SK-N-SH (cell line): Measurements from ENCODE around the gene ERAP2. TPM values are rescaled to one million over a fixed set of nuclear protein-coding genes. Genes with fewer than 3 reads are reported as not detected.

Experiments
- CTCF ChIA-PET: fragments of 300-600, 350-600 bp; formaldehyde crosslinking; extraction: SDS; loops from one replicate; lab custom pipeline; 2021; lab: Yijun Ruan, JAX
- POLR2A ChIA-PET: fragments of 350-600 bp; sonication (Branson Sonifier 250); formaldehyde crosslinking; extraction: SDS; loops from one replicate; lab custom pipeline; 2020; ENCODE audit warnings: antibody characterized with exemption, inconsistent platforms; lab: Yijun Ruan, JAX
- DNase-seq: peaks from one replicate; pipeline ENCODE4 v3.0.0; 2012
- H2AFZ ChIP-seq: fragments of 200-600 bp; sonication (generic); 2 replicates; pipeline ENCODE4 v1.8.1; 2016; ENCODE audit warnings: antibody characterized with exemption, mild to moderate bottlenecking, low read depth
- H3F3A ChIP-seq: fragments of 200-600 bp; sonication (generic); replicated peaks from 2 replicates; pipeline ENCODE3; 2016; ENCODE audit warnings: antibody characterized with exemption, mild to moderate bottlenecking; ENCODE audit not compliant: insufficient read depth
- H3K27ac ChIP-seq, 2 experiments: fragments of 200-500 bp in 1 of 2; fragments of 200-600 bp in 1 of 2; sonication (Bioruptor generic) in 1 of 2; sonication (generic), shearing (Covaris generic) in 1 of 2; 2 replicates each; pipeline versions ENCODE4 v1.5.1 to v1.6.1; 2014 to 2016; ENCODE audit warnings: low read depth in 2 of 2, inconsistent platforms in 1 of 2, low read length in 1 of 2, mild to moderate bottlenecking in 1 of 2, mixed read lengths in 1 of 2
- H3K27me3 ChIP-seq: fragments of 200-600 bp; sonication (generic), shearing (Covaris generic); 2 replicates; pipeline ENCODE4 v1.6.1; 2016; ENCODE audit warnings: mixed run types; ENCODE audit not compliant: insufficient read depth
- H3K36me3 ChIP-seq, 2 experiments: fragments of 200-500 bp in 1 of 2; fragments of 200-600 bp in 1 of 2; sonication (Bioruptor generic) in 1 of 2; sonication (generic) in 1 of 2; replicated peaks in 1 of 2; 2 replicates each; pipeline versions ENCODE3 to v1.5.1; 2014 to 2016; ENCODE audit warnings: low read length in 1 of 2, mild to moderate bottlenecking in 1 of 2; ENCODE audit not compliant: insufficient read depth in 2 of 2, control insufficient read depth in 1 of 2
- H3K4me1 ChIP-seq, 2 experiments: fragments of 200-500 bp in 1 of 2; fragments of 200-600 bp in 1 of 2; sonication (Bioruptor generic) in 1 of 2; sonication (generic), shearing (Covaris generic) in 1 of 2; 2 replicates each; pipeline versions ENCODE4 v1.5.1 to v1.6.1; 2014 to 2016; ENCODE audit warnings: low read depth in 1 of 2, low read length in 1 of 2, mixed run types in 1 of 2; ENCODE audit not compliant: insufficient read depth in 2 of 2, control insufficient read depth in 1 of 2
- H3K4me2 ChIP-seq: fragments of 200-600 bp; sonication (generic), shearing (Covaris generic); 2 replicates; pipeline ENCODE4 v1.6.1; 2017; ENCODE audit warnings: mixed run types
- H3K4me3 ChIP-seq, 2 experiments: fragments of 200-500 bp in 1 of 2; fragments of 200-600 bp in 1 of 2; sonication (Bioruptor generic) in 1 of 2; sonication (generic), shearing (Covaris generic) in 1 of 2; 2 replicates each; pipeline versions ENCODE4 v1.5.1 to v1.8.1; 2014 to 2016; ENCODE audit warnings: low read depth in 2 of 2, inconsistent platforms in 1 of 2, low read length in 1 of 2, mild to moderate bottlenecking in 1 of 2, mixed read lengths in 1 of 2, moderate library complexity in 1 of 2
- H3K79me2 ChIP-seq: fragments of 200-600 bp; sonication (generic); 2 replicates; pipeline ENCODE4 v1.8.1; 2017; ENCODE audit warnings: mild to moderate bottlenecking; ENCODE audit not compliant: insufficient read depth
- H3K9ac ChIP-seq: fragments of 200-600 bp; sonication (generic); 2 replicates; pipeline ENCODE4 v1.6.1; 2017; ENCODE audit warnings: mixed run types
- H3K9me2 ChIP-seq: fragments of 200-600 bp; sonication (generic); 2 replicates; pipeline ENCODE4 v1.6.1; 2017; ENCODE audit warnings: mixed run types
- H3K9me3 ChIP-seq: fragments of 200-600 bp; sonication (generic); 2 replicates; pipeline ENCODE4 v1.6.1; 2017; ENCODE audit warnings: mixed run types, mild to moderate bottlenecking, moderate library complexity
- H4K20me1 ChIP-seq: fragments of 200-600 bp; sonication (generic); 2 replicates; pipeline ENCODE4 v1.6.1; 2017; ENCODE audit warnings: mild to moderate bottlenecking, mixed run types; ENCODE audit not compliant: insufficient read depth
- ELF1 ChIP-seq: IDR thresholded peaks from 2 replicates; pipeline ENCODE4 v1.4.0; 2012
- EZH2phosphoT487 ChIP-seq: fragments of 200-600 bp; sonication (generic); IDR thresholded peaks from 2 replicates; pipeline ENCODE4 v1.6.1; 2017; ENCODE audit warnings: low read depth, mixed run types, mild to moderate bottlenecking, antibody characterized with exemption, moderate library complexity, borderline replicate concordance
- FOSL2 ChIP-seq: IDR thresholded peaks from 2 replicates; pipeline ENCODE4 v1.4.0; 2012; ENCODE audit warnings: low read depth, mild to moderate bottlenecking, moderate library complexity, borderline replicate concordance
- FOXM1 ChIP-seq: IDR thresholded peaks from 2 replicates; pipeline ENCODE4 v1.4.0; 2012; ENCODE audit warnings: low read depth, mild to moderate bottlenecking
- GATA2 ChIP-seq: sonication (generic); formaldehyde crosslinking; IDR thresholded peaks from 2 replicates; pipeline ENCODE4 v1.5.0; 2020; ENCODE audit warnings: mild to moderate bottlenecking, missing genetic modification reagents
- JUND ChIP-seq: IDR thresholded peaks from 2 replicates; pipeline ENCODE4 v1.4.0; 2012
- MXI1 ChIP-seq: IDR thresholded peaks from 2 replicates; pipeline ENCODE4 v1.6.1; 2012; ENCODE audit warnings: mild to moderate bottlenecking, low read depth, low read length, improper control_type of control experiment
- NFIC ChIP-seq: IDR thresholded peaks from 2 replicates; pipeline ENCODE4 v1.4.0; 2012; ENCODE audit warnings: borderline replicate concordance
- NRF1 ChIP-seq: IDR thresholded peaks from 2 replicates; pipeline ENCODE4 v1.6.1; 2012; ENCODE audit warnings: low read depth, mild to moderate bottlenecking, low read length
- PBX3 ChIP-seq: IDR thresholded peaks from 2 replicates; pipeline ENCODE4; 2012
- REST ChIP-seq: IDR thresholded peaks from 2 replicates; pipeline ENCODE4 v1.6.1; 2012; ENCODE audit warnings: mild to moderate bottlenecking, low read depth, low read length, moderate library complexity
- SIN3A ChIP-seq: IDR thresholded peaks from 2 replicates; pipeline ENCODE4 v1.6.1; 2012; ENCODE audit warnings: low read depth, mild to moderate bottlenecking, low read length, moderate library complexity, borderline replicate concordance
- TAF1 ChIP-seq: IDR thresholded peaks from 2 replicates; pipeline ENCODE4 v1.6.1; 2012; ENCODE audit warnings: low read depth, mild to moderate bottlenecking, low read length, moderate library complexity, borderline replicate concordance
- TCF12 ChIP-seq: IDR thresholded peaks from 2 replicates; pipeline ENCODE4 v1.4.0; 2012
- TEAD4 ChIP-seq: IDR thresholded peaks from 2 replicates; pipeline ENCODE4 v1.4.0; 2012; ENCODE audit warnings: mild to moderate bottlenecking, borderline replicate concordance; ENCODE audit not compliant: insufficient read depth
- USF1 ChIP-seq: IDR thresholded peaks from 2 replicates; pipeline ENCODE4 v1.4.0; 2012; ENCODE audit warnings: low read depth, borderline replicate concordance
- USF2 ChIP-seq: fragments of 150-350 bp; IDR thresholded peaks from 2 replicates; pipeline ENCODE4 v1.6.1; 2017; ENCODE audit warnings: antibody characterized with exemption, low read length, low read depth, borderline replicate concordance
- ZBTB33 ChIP-seq: IDR thresholded peaks from 2 replicates; pipeline ENCODE4 v1.4.0; 2012; ENCODE audit warnings: low read depth, borderline replicate concordance
- WGBS: methylation state at CpG from one replicate; pipeline ENCODE4 v1.1.6; 2017; ENCODE audit warnings: low lambda C conversion rate; 5-methylcytosine and 5-hydroxymethylcytosine counted together
- polyA plus RNA-seq, 3 experiments: library from polyadenylated mRNA; depleted of rRNA; stranded (reverse); fragments of >200 nt; gene quantifications; 2 replicates each; pipeline ENCODE4 v1.2.3, GENCODE V29; 2012

Gene ERAP2
- polyA plus RNA-seq, 1 of the 3 experiments (the other 2 are of a cell fraction), result 13.2 TPM

- DNase-seq, result no peak
- Histone ChIP-seq H3K4me2 (no peak overlapping the region), H2AFZ (no peak overlapping the region), H3K9me2 (no peaks in the 10 kb centered on the region), H3K36me3 (no peaks in the 10 kb centered on the region), H3F3A (peaks cover 3% of the 10 kb centered on the region), H3K4me1 (peaks cover 0 to 6% of the 10 kb centered on the region in 2 experiments; a peak in 1 of 4 replicates), H3K9ac (no peak overlapping the region), H3K27ac (no peak overlapping the region), H3K27me3 (no peaks in the 10 kb centered on the region), H4K20me1 (no peaks in the 10 kb centered on the region), H3K79me2 (no peaks in the 10 kb centered on the region), H3K9me3 (no peaks in the 10 kb centered on the region), H3K4me3 (no peak overlapping the region)
- CTCF ChIA-PET, result no interaction called here
- POLR2A ChIA-PET, result no interaction called here
- TF ChIP-seq REST, result no peak
- no peak for TF ChIP-seq MXI1
- no peak for TF ChIP-seq GATA2
- TF ChIP-seq NFIC, result no peak
- no peak for TF ChIP-seq NRF1
- no peak for TF ChIP-seq TCF12
- no peak for TF ChIP-seq FOXM1
- no peak for TF ChIP-seq PBX3
- TF ChIP-seq USF2, result no peak
- WGBS, result 87% methylated on average over 3 of the region's 3 CpGs
These were observed 42.3 kb upstream of the ERAP2 start for GRCh38 chr5:96834016-96834415.

- POLR2A ChIA-PET, result no interaction called here
These were observed 40.5 kb upstream of the ERAP2 start for GRCh38 chr5:96835791-96836191.

More at GRCh38 chr5:96835791-96836191, 40.5 kb upstream of the ERAP2 start:
- CTCF ChIA-PET, result no interaction called here
- Histone ChIP-seq H3K4me1 (no peaks in the 10 kb centered on the region), H3K9me2 (no peaks in the 10 kb centered on the region), H3K9ac (no peak overlapping the region), H2AFZ (no peak overlapping the region), H3K4me3 (no peak overlapping the region), H3K27ac (no peak overlapping the region), H3K79me2 (no peaks in the 10 kb centered on the region), H3K9me3 (no peaks in the 10 kb centered on the region), H4K20me1 (no peaks in the 10 kb centered on the region), H3K4me2 (no peak overlapping the region), H3K36me3 (no peaks in the 10 kb centered on the region), H3F3A (peaks cover 3% of the 10 kb centered on the region), H3K27me3 (no peaks in the 10 kb centered on the region)
- 91% methylated on average over 2 of the region's 2 CpGs for WGBS
- no peak for TF ChIP-seq USF1
- TF ChIP-seq TEAD4, result no peak
- no peak for TF ChIP-seq GATA2
- TF ChIP-seq JUND, result no peak
- TF ChIP-seq TAF1, result no peak
- TF ChIP-seq SIN3A, result no peak
- no peak for TF ChIP-seq FOXM1
- no peak for TF ChIP-seq NRF1
- no peak for TF ChIP-seq ZBTB33
- TF ChIP-seq USF2, result no peak
- TF ChIP-seq ELF1, result no peak
- no peak for TF ChIP-seq EZH2phosphoT487
- TF ChIP-seq FOSL2, result no peak
- no peak for TF ChIP-seq TCF12
- no peak for DNase-seq
